ENCODE measurements around the gene RSU1.

GRCh38 chr10:16748749-16749148 lies 68.5 kb downstream of the RSU1 start:
- TF ChIP-seq POLR2A (IDR thresholded peaks at IDR 0.05; ENCODE audit: low read depth, low read length) = no peak
- no peak for TF ChIP-seq POLR2AphosphoS5 (IDR thresholded peaks at IDR 0.05; ENCODE audit: low read depth, low read length)
- TF ChIP-seq TAF1 (IDR thresholded peaks at IDR 0.05; ENCODE audit: low read depth, low read length) = no peak
- TF ChIP-seq SPI1 (IDR thresholded peaks at IDR 0.05; ENCODE audit: low read depth, low read length) = no peak
- TF ChIP-seq PAX5 (IDR thresholded peaks at IDR 0.05; ENCODE audit: insufficient read depth, low read length, severe bottlenecking) = no peak
- TF ChIP-seq POU2F2 (IDR thresholded peaks at IDR 0.05; ENCODE audit: low read depth, low read length) = no peak

Measured in GM12891 (cell line).